SK-N-MC (cell line): ENCODE results near the gene SEH1L.
"Not testable (repeated sequence)": the region's sequence is repeated elsewhere in the genome, so short reads cannot be mapped to it uniquely, and the experiment has no call there.

Experiments
- DNase-seq: peaks from one replicate; pipeline ENCODE4 v3.0.0-alpha.2; 2011; ENCODE audit warnings: low read depth, low spot score
- H3K27ac ChIP-seq: fragments of 200-600 bp; sonication (generic); 2 replicates; pipeline ENCODE4 v1.5.1; 2016; ENCODE audit warnings: mixed run types
- H3K36me3 ChIP-seq: fragments of 200-600 bp; sonication (generic); 2 replicates; pipeline ENCODE4 v1.6.1; 2017; ENCODE audit warnings: antibody characterized with exemption, low read length, mixed read lengths; ENCODE audit not compliant: insufficient read depth
- H3K4me3 ChIP-seq: fragments of 200-600 bp; sonication (generic); 2 replicates; pipeline ENCODE4 v1.5.1; 2016
- H3K9ac ChIP-seq: fragments of 200-600 bp; sonication (generic); 2 replicates; pipeline ENCODE4 v1.8.0; 2017; ENCODE audit warnings: mixed run types, mixed read lengths; ENCODE audit not compliant: insufficient read length
- H3K9me3 ChIP-seq: fragments of 200-600 bp; sonication (generic); 2 replicates; pipeline ENCODE4 v1.6.1; 2017; ENCODE audit warnings: low read depth, mild to moderate bottlenecking, antibody characterized with exemption, low read length, moderate library complexity, mixed read lengths
- EZH2 ChIP-seq: fragments of 200-600 bp; sonication (generic); IDR thresholded peaks from one replicate; pipeline ENCODE4 v1.6.1; 2017; ENCODE audit warnings: antibody characterized with exemption
- FOXP2 ChIP-seq: optimal IDR thresholded peaks from 2 replicates; pipeline ENCODE3; 2011; ENCODE audit warnings: mild to moderate bottlenecking, moderate library complexity; ENCODE audit not compliant: insufficient read depth; ENCODE audit errors: extremely low read length, control extremely low read depth
- POLR2AphosphoS5 ChIP-seq: IDR thresholded peaks from 2 replicates; pipeline ENCODE4 v1.6.1; 2012; ENCODE audit warnings: mild to moderate bottlenecking, low read depth, low read length, borderline replicate concordance

The SEH1L gene

GRCh38 chr18:12995424-12995823, 47.6 kb downstream of the SEH1L start:
- Histone ChIP-seq H3K4me3 (no peak overlapping the region), H3K36me3 (peaks cover 3% of the 10 kb centered on the region; the same call in 1 of the 2 replicates), H3K9me3 (no peaks in the 10 kb centered on the region), H3K27ac (no peak overlapping the region), H3K9ac (no peak overlapping the region)
- TF ChIP-seq POLR2AphosphoS5 (no peak), FOXP2 (no peak), EZH2 (no peak)
- DNase-seq = no peak

DNA sequence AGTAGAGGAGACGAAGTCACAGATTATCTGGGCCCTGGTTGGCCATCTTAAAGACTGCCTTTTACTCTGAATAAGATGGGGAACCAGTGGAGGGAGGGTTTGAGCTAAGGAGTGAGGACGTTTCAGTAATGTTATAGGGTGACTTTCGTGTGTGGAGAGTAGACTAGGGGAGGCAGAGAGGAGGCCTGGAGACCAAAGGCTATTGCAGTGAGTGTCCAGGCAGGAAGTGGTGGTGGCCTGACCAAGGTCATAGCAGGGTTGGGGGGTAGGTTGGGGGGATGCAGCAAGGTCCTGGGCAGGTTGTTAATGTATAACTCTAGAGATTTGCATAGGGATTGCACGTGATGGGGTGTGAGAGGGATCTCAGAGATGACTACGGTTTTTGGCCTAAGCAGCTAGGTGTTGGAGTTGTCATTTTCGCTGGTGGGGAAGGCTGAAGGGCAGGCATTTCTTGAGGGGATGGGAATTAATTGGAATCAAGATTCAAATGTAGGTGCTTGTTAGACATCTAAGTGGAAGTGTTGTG, 48.2 kb downstream of the SEH1L start:
- TF ChIP-seq POLR2AphosphoS5 (no peak), EZH2 (no peak), FOXP2 (no peak)
- H3K9me3 ChIP-seq = no peaks in the 10 kb centered on the region
- H3K27ac ChIP-seq = no peak overlapping the region
- peaks cover 5% of the 10 kb centered on the region for H3K36me3 ChIP-seq
- H3K9ac ChIP-seq = no peak overlapping the region
- no peak overlapping the region for H3K4me3 ChIP-seq
- DNase-seq = no peak

- DNase-seq = no peak
- Histone ChIP-seq H3K4me3 (no peak overlapping the region), H3K36me3 (peaks cover 12% of the 10 kb centered on the region), H3K27ac (no peak overlapping the region), H3K9me3 (no peaks in the 10 kb centered on the region), H3K9ac (no peak overlapping the region)
- TF ChIP-seq POLR2AphosphoS5 (no peak), EZH2 (no peak), FOXP2 (no peak)
These were observed 49.0 kb downstream of the SEH1L start for GRCh38 chr18:12996661-12997292.

DNA sequence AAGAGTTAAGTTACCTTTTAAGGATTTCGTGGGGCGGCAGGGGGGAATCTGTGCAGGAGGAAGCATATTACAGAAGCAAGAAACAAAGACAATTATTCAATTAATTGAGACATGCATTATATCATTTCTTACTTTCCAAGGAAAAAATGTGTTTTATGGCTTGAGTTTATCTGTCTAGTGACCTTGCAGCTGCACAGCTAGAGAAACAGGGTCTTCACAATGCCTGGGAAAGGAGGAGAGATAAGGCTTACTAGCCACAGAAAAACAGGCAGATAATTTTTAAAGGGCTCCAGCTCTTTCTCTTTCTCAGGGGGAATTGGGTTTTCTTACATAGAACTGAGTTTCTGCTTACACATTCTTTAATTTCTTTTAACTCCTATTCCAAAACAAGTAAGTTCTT, 49.5 kb downstream of the SEH1L start:
- H3K9ac ChIP-seq, H3K9me3 ChIP-seq, H3K4me3 ChIP-seq, DNase-seq, H3K27ac ChIP-seq: not testable (repeated sequence)
- H3K36me3 ChIP-seq = peaks cover 15% of the 10 kb centered on the region

GRCh38 chr18:12998332-12999060, 50.7 kb downstream of the SEH1L start:
- H3K36me3 ChIP-seq = peaks cover 15% of the 10 kb centered on the region
- no peak for TF ChIP-seq POLR2AphosphoS5
- no peak for TF ChIP-seq FOXP2
- no peak for TF ChIP-seq EZH2
- no peak overlapping the region for H3K4me3 ChIP-seq
- H3K9me3 ChIP-seq = no peaks in the 10 kb centered on the region
- no peak overlapping the region for H3K9ac ChIP-seq
- 0 out of 2 replicates have a peak overlapping the region, but pooled peaks have one; percentile 20 for H3K27ac ChIP-seq
- DNase-seq = no peak

DNA sequence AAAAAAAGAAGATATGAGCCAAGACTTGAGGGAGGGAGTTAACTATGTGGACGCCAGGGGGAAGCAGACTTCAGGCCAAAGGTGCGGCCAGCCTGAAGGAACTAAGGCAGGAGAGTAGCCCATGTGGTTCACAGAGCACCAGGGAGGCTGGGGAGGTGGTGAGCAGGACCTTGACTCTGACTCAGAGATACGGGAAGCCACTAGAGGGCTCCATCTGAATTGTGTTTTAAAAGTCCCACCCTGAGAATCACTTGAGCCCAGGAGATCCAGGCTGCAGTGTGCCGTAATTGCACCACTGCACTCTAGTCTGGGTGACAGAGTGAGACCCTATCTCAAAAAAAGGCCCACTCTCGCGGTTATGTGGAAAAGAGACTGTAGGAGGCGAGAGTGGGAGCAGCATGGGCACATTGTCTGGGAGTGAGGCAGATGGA, 55.7 kb downstream of the SEH1L start:
- no peak overlapping the region for H3K9ac ChIP-seq
- peaks cover 21% of the 10 kb centered on the region for H3K36me3 ChIP-seq
- H3K9me3 ChIP-seq = no peaks in the 10 kb centered on the region
- no peak overlapping the region for H3K27ac ChIP-seq
- H3K4me3 ChIP-seq = no peak overlapping the region
- no peak for TF ChIP-seq FOXP2
- DNase-seq = no peak

DNA sequence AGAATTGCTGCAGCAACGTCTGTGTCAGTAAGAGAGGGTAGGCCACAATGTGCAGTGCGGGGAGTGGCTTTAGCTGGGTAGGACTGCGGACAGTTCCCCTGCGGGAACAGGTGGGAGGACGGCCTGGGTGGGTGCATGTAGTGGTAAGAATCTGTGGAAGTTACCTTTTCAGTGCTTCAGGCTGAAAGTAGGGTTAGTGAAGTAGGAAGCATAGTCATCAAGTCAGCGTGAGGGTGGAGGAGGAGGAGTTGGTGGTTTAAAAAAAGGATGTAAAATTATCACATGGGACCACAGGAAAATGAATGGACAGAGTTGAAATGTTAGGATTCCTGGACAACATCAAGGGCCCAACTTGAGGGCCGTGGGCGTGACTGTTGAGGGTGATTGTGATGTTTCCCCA, 56.6 kb downstream of the SEH1L start:
- no peak for TF ChIP-seq POLR2AphosphoS5
- TF ChIP-seq FOXP2 = no peak
- TF ChIP-seq EZH2 = no peak
- H3K27ac ChIP-seq = no peak overlapping the region
- H3K9ac ChIP-seq = no peak overlapping the region
- H3K4me3 ChIP-seq = no peak overlapping the region
- peaks cover 30% of the 10 kb centered on the region for H3K36me3 ChIP-seq
- H3K9me3 ChIP-seq = no peaks in the 10 kb centered on the region
- no peak for DNase-seq

DNA sequence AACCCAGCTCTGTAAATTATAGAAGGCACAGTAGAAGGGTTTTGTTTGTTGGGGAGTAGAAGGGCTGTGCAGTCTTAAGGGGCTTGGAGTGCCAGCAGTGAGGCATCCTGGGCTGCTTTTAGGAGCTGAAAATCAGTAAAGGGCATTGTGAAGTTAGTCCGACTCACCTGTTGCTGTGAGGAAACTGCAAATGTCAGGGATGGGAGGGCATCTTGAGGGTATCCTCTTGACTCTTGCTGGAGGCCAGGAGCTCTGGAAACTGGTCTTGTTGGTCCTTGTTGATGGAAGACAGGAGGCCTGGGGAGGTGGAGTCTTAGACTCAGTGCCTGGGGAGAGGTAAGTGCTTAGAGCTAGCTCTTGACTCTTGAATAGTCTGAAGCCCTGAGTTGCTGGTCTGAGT, 57.5 kb downstream of the SEH1L start:
- DNase-seq = no peak
- Histone ChIP-seq H3K9me3 (no peaks in the 10 kb centered on the region), H3K36me3 (peaks cover 35% of the 10 kb centered on the region), H3K9ac (no peak overlapping the region), H3K4me3 (no peak overlapping the region), H3K27ac (no peak overlapping the region)
- no peak for TF ChIP-seq EZH2
